Lower lobe of right lung (tissue), 2 donors: ENCODE measurements around the gene RNLS. TPM values are rescaled to one million over a fixed set of nuclear protein-coding genes. Genes with fewer than 3 reads are reported as not detected.

Experiments
- ATAC-seq, 2 donors: fragments of 200-7000 bp; cut with Tn5 transposase; one replicate each; pipeline ENCODE4 v1.9.1; 2020 to 2022; ENCODE audit warnings: mild to moderate bottlenecking in 2 of 2, moderate library complexity in 2 of 2
- DNase-seq: peaks from one replicate; pipeline ENCODE4 v3.0.0-alpha.2; 2020
- H3K27ac ChIP-seq: fragments of 200-600 bp; one replicate; pipeline ENCODE4 v1.8.0; 2022
- H3K27me3 ChIP-seq: fragments of 200-600 bp; one replicate; pipeline ENCODE4 v1.8.0; 2022; ENCODE audit warnings: low read depth
- H3K36me3 ChIP-seq: fragments of 200-600 bp; one replicate; pipeline ENCODE4 v1.8.0; 2022; ENCODE audit warnings: mild to moderate bottlenecking
- H3K4me1 ChIP-seq: fragments of 200-600 bp; one replicate; pipeline ENCODE4 v1.8.0; 2022
- H3K4me3 ChIP-seq: fragments of 200-600 bp; one replicate; pipeline ENCODE4 v1.8.0; 2022; ENCODE audit warnings: mild to moderate bottlenecking
- H3K9me3 ChIP-seq: fragments of 200-600 bp; one replicate; pipeline ENCODE4 v1.8.0; 2022
- intact Hi-C: fragments of 100-400 bp; cut with DNase I; formaldehyde crosslinking; loops from one replicate; pipeline ENCODE4 v1.11.0; 2022
- total RNA-seq: library from RNA; stranded (reverse); fragmentation: NEBNext Ultra II Directional; extraction: Animal tissue kit (Norgen Biotek cat#: 25700); gene quantifications from one replicate; pipeline ENCODE4 v1.2.1, GENCODE V29; 2021
- TF ChIP-seq, protein P1 (sequence below): fragments of 200-600 bp; IDR thresholded peaks from one replicate; pipeline ENCODE4 v1.8.0; 2022; ENCODE audit warnings: antibody characterized with exemption, mild to moderate bottlenecking
- donor health status: DM: no; HTN: yes; CAD: no; lungs with severe emphysema.

RNLS gene
- total RNA-seq, 1 donor from 2014 or later: 9.6 TPM

- Histone ChIP-seq H3K4me1 (no peaks in the 10 kb centered on the region), H3K36me3 (no peaks in the 10 kb centered on the region), H3K27ac (no peak overlapping the region), H3K4me3 (no peak overlapping the region), H3K9me3 (no peaks in the 10 kb centered on the region), H3K27me3 (no peaks in the 10 kb centered on the region)
- intact Hi-C loops: no loop called here
- DNase-seq: no peak
- ATAC-seq: no peak
- TF ChIP-seq, protein P1, sequence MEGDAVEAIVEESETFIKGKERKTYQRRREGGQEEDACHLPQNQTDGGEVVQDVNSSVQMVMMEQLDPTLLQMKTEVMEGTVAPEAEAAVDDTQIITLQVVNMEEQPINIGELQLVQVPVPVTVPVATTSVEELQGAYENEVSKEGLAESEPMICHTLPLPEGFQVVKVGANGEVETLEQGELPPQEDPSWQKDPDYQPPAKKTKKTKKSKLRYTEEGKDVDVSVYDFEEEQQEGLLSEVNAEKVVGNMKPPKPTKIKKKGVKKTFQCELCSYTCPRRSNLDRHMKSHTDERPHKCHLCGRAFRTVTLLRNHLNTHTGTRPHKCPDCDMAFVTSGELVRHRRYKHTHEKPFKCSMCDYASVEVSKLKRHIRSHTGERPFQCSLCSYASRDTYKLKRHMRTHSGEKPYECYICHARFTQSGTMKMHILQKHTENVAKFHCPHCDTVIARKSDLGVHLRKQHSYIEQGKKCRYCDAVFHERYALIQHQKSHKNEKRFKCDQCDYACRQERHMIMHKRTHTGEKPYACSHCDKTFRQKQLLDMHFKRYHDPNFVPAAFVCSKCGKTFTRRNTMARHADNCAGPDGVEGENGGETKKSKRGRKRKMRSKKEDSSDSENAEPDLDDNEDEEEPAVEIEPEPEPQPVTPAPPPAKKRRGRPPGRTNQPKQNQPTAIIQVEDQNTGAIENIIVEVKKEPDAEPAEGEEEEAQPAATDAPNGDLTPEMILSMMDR: no peak
These were observed 154.7 kb downstream of the RNLS start for GRCh38 chr10:88428442-88428841.

GRCh38 chr10:88427024-88427423 lies 156.1 kb downstream of the RNLS start:
- H3K9me3 ChIP-seq: no peaks in the 10 kb centered on the region
- intact Hi-C loops: no loop called here
- no peaks in the 10 kb centered on the region for H3K27me3 ChIP-seq
- H3K4me1 ChIP-seq: no peaks in the 10 kb centered on the region
- H3K4me3 ChIP-seq: no peak overlapping the region
- TF ChIP-seq, protein P1: no peak
- DNase-seq: no peak
- no peak overlapping the region for H3K27ac ChIP-seq
- no peak for ATAC-seq
- no peaks in the 10 kb centered on the region for H3K36me3 ChIP-seq

DNA sequence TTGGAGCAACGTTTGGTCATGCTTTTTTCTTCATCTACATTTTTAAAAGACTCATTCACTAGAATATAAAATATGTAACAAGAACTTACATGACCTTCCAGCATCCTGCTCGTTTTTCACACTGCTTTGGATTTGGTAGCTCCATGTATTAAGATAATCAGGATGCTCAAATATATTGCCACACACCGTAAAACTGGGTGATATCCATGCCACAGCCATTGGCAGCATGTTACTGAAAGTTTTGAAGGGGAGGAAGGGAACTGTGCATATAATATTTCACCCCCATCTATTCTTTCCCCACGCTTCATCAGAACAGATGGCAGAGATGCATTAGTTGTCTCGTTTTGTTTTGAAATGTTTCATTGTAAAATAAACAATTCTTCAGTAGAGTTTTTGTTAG lies 158.2 kb downstream of the RNLS start:
- ATAC-seq (no peak), DNase-seq (no peak)
- no peaks in the 10 kb centered on the region for H3K9me3 ChIP-seq
- no peaks in the 10 kb centered on the region for H3K27me3 ChIP-seq
- intact Hi-C loops: no loop called here
- no peaks in the 10 kb centered on the region for H3K36me3 ChIP-seq
- no peaks in the 10 kb centered on the region for H3K4me1 ChIP-seq
- H3K27ac ChIP-seq: no peak overlapping the region
- H3K4me3 ChIP-seq: no peak overlapping the region
- TF ChIP-seq, protein P1: no peak

- no peak for ATAC-seq
- intact Hi-C loops: no loop called here
- no peaks in the 10 kb centered on the region for H3K36me3 ChIP-seq
- H3K27me3 ChIP-seq: no peaks in the 10 kb centered on the region
- no peak overlapping the region for H3K4me3 ChIP-seq
- H3K4me1 ChIP-seq: no peaks in the 10 kb centered on the region
- H3K9me3 ChIP-seq: no peaks in the 10 kb centered on the region
- H3K27ac ChIP-seq: no peak overlapping the region
- TF ChIP-seq, protein P1: no peak
- DNase-seq: no peak
These were observed 159.4 kb downstream of the RNLS start for GRCh38 chr10:88423732-88424131.

- H3K9me3 ChIP-seq: no peaks in the 10 kb centered on the region
- no peak for DNase-seq
- ATAC-seq: no peak
- TF ChIP-seq, protein P1: no peak
- H3K36me3 ChIP-seq: no peaks in the 10 kb centered on the region
- H3K27me3 ChIP-seq: no peaks in the 10 kb centered on the region
- H3K4me1 ChIP-seq: no peaks in the 10 kb centered on the region
- no peak overlapping the region for H3K27ac ChIP-seq
- no peak overlapping the region for H3K4me3 ChIP-seq
- intact Hi-C loops: no loop called here
These were observed 161.5 kb downstream of the RNLS start for GRCh38 chr10:88421590-88421989.

GRCh38 chr10:88418871-88419270 lies 164.2 kb downstream of the RNLS start:
- H3K27ac ChIP-seq: no peak overlapping the region
- intact Hi-C loops: no loop called here
- no peaks in the 10 kb centered on the region for H3K27me3 ChIP-seq
- no peaks in the 10 kb centered on the region for H3K4me1 ChIP-seq
- ATAC-seq (no peak), DNase-seq (no peak)
- TF ChIP-seq, protein P1: no peak
- no peaks in the 10 kb centered on the region for H3K36me3 ChIP-seq
- no peaks in the 10 kb centered on the region for H3K9me3 ChIP-seq
- H3K4me3 ChIP-seq: no peak overlapping the region
